A673 (cell line): ENCODE results near the gene CDHR2.

Source experiments
- CTCF ChIP-seq: fragments of 300-800, 200-600 bp; sonication (generic); conservative IDR thresholded peaks from 2 replicates; pipeline ENCODE4 v1.5.1; 2017; ENCODE audit warnings: low read depth, mild to moderate bottlenecking, antibody characterized with exemption, low read length, moderate library complexity, mixed read lengths
- EZH2 ChIP-seq: fragments of 200-600 bp; sonication (generic); IDR thresholded peaks from 2 replicates; pipeline ENCODE4 v1.6.1; 2017; ENCODE audit warnings: borderline replicate concordance, low read depth, mild to moderate bottlenecking, mixed read lengths, antibody characterized with exemption, low read length; ENCODE audit not compliant: poor library complexity, severe bottlenecking

GRCh38 chr5:176626876-176627236 is 77.7 kb downstream of the CDHR2 start:
- no peak for TF ChIP-seq CTCF
- TF ChIP-seq EZH2 = no peak
